DOHH2 (cell line): ENCODE measurements around the gene CRADD.

ENCODE experiments used
- H3F3A ChIP-seq: fragments of 200-600 bp; sonication (generic), shearing (Covaris generic); 2 replicates; pipeline ENCODE4 v1.6.0; 2016; ENCODE audit warnings: antibody characterized with exemption, mild to moderate bottlenecking; ENCODE audit not compliant: control insufficient read depth, insufficient read depth
- H3K27ac ChIP-seq: fragments of 200-600 bp; sonication (generic); 2 replicates; pipeline ENCODE4 v1.5.1; 2014; ENCODE audit warnings: low read depth, mild to moderate bottlenecking, low read length, moderate library complexity
- H3K27me3 ChIP-seq: fragments of 200-600 bp; sonication (generic); 2 replicates; pipeline ENCODE4 v1.6.1; 2014; ENCODE audit warnings: mild to moderate bottlenecking, low read length, mixed read lengths; ENCODE audit not compliant: control insufficient read depth
- H3K36me3 ChIP-seq: fragments of 200-600 bp; sonication (generic); 2 replicates; pipeline ENCODE4 v1.6.1; 2014; ENCODE audit warnings: mild to moderate bottlenecking, low read length, moderate library complexity, mixed read lengths; ENCODE audit not compliant: control insufficient read depth
- H3K4me1 ChIP-seq: fragments of 200-600 bp; sonication (generic); 2 replicates; pipeline ENCODE4 v1.6.1; 2014; ENCODE audit warnings: mild to moderate bottlenecking, low read length, mixed read lengths; ENCODE audit not compliant: control insufficient read depth
- H3K4me2 ChIP-seq: fragments of 200-600 bp; sonication (generic); 2 replicates; pipeline ENCODE4 v1.6.0; 2014; ENCODE audit warnings: mild to moderate bottlenecking, low read length, moderate library complexity
- H3K4me3 ChIP-seq: fragments of 200-600 bp; sonication (generic); 2 replicates; pipeline ENCODE4 v1.5.1; 2014; ENCODE audit warnings: mild to moderate bottlenecking, low read length, mixed read lengths
- H3K79me2 ChIP-seq: fragments of 200-600 bp; sonication (generic); 2 replicates; pipeline ENCODE4 v1.6.1; 2014; ENCODE audit warnings: mild to moderate bottlenecking, low read length, mixed read lengths; ENCODE audit not compliant: control insufficient read depth
- H3K9me2 ChIP-seq: fragments of 200-600 bp; sonication (generic); replicated peaks from 2 replicates; pipeline ENCODE4 v1.6.1; 2014; ENCODE audit warnings: mild to moderate bottlenecking, low read length, mixed read lengths; ENCODE audit not compliant: control insufficient read depth
- H3K9me3 ChIP-seq: fragments of 200-600 bp; sonication (generic); 2 replicates; pipeline ENCODE4 v1.6.1; 2014; ENCODE audit warnings: antibody characterized with exemption, low read length, mixed read lengths; ENCODE audit not compliant: control insufficient read depth, insufficient read depth
- H4K20me1 ChIP-seq: fragments of 200-600 bp; sonication (generic); 2 replicates; pipeline ENCODE4 v1.6.0; 2014; ENCODE audit warnings: low read depth, mild to moderate bottlenecking, antibody characterized with exemption, low read length, moderate library complexity; ENCODE audit not compliant: control insufficient read depth, insufficient read depth
- CTCF ChIP-seq: fragments of 200-600 bp; sonication (generic); IDR thresholded peaks from one replicate; pipeline ENCODE4 v1.5.1; 2014; ENCODE audit warnings: antibody characterized with exemption, mild to moderate bottlenecking, low read depth, low read length; ENCODE audit not compliant: poor library complexity, severe bottlenecking
- EZH2phosphoT487 ChIP-seq: fragments of 200-600 bp; sonication (generic); IDR thresholded peaks from 2 replicates; pipeline ENCODE4 v1.6.1; 2017; ENCODE audit warnings: borderline replicate concordance, mild to moderate bottlenecking, antibody characterized with exemption, low read length, moderate library complexity, mixed read lengths

Gene CRADD

GRCh38 chr12:93849946-93850345 lies 172.8 kb downstream of the CRADD start:
- Histone ChIP-seq H3K36me3 (no peaks in the 10 kb centered on the region), H4K20me1 (no peaks in the 10 kb centered on the region), H3K79me2 (no peaks in the 10 kb centered on the region), H3K27ac (no peak overlapping the region), H3K9me2 (no peaks in the 10 kb centered on the region), H3K4me1 (peaks cover 24% of the 10 kb centered on the region), H3K9me3 (no peaks in the 10 kb centered on the region), H3K4me3 (no peak overlapping the region), H3F3A (0 out of 2 replicates have a peak, but pooled peaks cover 6% of the 10 kb centered on the region), H3K27me3 (no peaks in the 10 kb centered on the region), H3K4me2 (no peak overlapping the region)
- TF ChIP-seq EZH2phosphoT487 = no peak
- TF ChIP-seq CTCF = no peak

GRCh38 chr12:93850481-93851256 lies 173.5 kb downstream of the CRADD start:
- H4K20me1 ChIP-seq = no peaks in the 10 kb centered on the region
- H3F3A ChIP-seq = 0 out of 2 replicates have a peak, but pooled peaks cover 6% of the 10 kb centered on the region
- no peak overlapping the region for H3K4me3 ChIP-seq
- no peaks in the 10 kb centered on the region for H3K9me3 ChIP-seq
- H3K36me3 ChIP-seq = no peaks in the 10 kb centered on the region
- H3K9me2 ChIP-seq = no peaks in the 10 kb centered on the region
- H3K27ac ChIP-seq = no peak overlapping the region
- no peaks in the 10 kb centered on the region for H3K27me3 ChIP-seq
- no peak overlapping the region for H3K4me2 ChIP-seq
- peaks cover 24% of the 10 kb centered on the region for H3K4me1 ChIP-seq
- no peaks in the 10 kb centered on the region for H3K79me2 ChIP-seq
- TF ChIP-seq EZH2phosphoT487 (no peak), CTCF (no peak)

- no peak overlapping the region for H3K27ac ChIP-seq
- H3K27me3 ChIP-seq = no peaks in the 10 kb centered on the region
- no peaks in the 10 kb centered on the region for H3K9me3 ChIP-seq
- H3K79me2 ChIP-seq = no peaks in the 10 kb centered on the region
- no peaks in the 10 kb centered on the region for H3K9me2 ChIP-seq
- peaks cover 24% of the 10 kb centered on the region for H3K4me1 ChIP-seq
- H3F3A ChIP-seq = 0 out of 2 replicates have a peak, but pooled peaks cover 6% of the 10 kb centered on the region
- H3K36me3 ChIP-seq = no peaks in the 10 kb centered on the region
- no peak for TF ChIP-seq EZH2phosphoT487
- no peak for TF ChIP-seq CTCF
- no peak overlapping the region for H3K4me3 ChIP-seq
- H3K4me2 ChIP-seq = no peak overlapping the region
- H4K20me1 ChIP-seq = no peaks in the 10 kb centered on the region
These were observed 174.1 kb downstream of the CRADD start for GRCh38 chr12:93851257-93851671.
